ENCODE data around the gene MOB1B.

The MOB1B gene

DNA sequence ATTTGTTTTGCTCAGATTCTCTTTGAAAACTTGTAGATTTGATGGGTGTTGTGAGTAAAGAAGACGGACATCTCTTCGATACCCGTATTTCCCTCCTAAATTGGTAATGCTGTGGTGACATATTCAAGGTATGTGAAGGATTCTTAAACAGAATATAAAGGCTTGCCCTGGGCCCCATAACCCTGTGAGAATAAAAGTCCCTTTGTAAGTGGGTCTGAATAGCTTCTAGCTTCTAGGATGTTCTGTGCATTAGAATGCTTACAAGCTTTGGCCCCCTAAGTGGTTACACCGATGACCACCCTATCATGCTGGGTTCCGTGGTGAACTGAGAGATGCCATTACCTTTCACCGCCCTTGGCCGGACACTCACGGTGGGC is 574 bp upstream of the MOB1B start:
- peaks cover 15% of the 10 kb centered on the region; the same call in 1 of the 2 replicates for H3K79me2 ChIP-seq (ENCODE audit: insufficient read depth, low read length)
- no peaks in the 10 kb centered on the region for H3K9me2 ChIP-seq (replicated peaks; ENCODE audit: insufficient read depth, low read length)
- peak overlapping the region; percentile 69 for H3K4me2 ChIP-seq (ENCODE audit: low read depth, low read length, poor library complexity, severe bottlenecking)
- H3F3A ChIP-seq (ENCODE audit: insufficient read depth) = no peaks in the 10 kb centered on the region
- no peaks in the 10 kb centered on the region for H4K20me1 ChIP-seq (ENCODE audit: low read depth, low read length)
- peak overlapping the region; percentile 85 for H3K9ac ChIP-seq (ENCODE audit: low read length)
- H3K36me3 ChIP-seq (ENCODE audit: low read length) = no peaks in the 10 kb centered on the region
- TF ChIP-seq, protein P1, sequence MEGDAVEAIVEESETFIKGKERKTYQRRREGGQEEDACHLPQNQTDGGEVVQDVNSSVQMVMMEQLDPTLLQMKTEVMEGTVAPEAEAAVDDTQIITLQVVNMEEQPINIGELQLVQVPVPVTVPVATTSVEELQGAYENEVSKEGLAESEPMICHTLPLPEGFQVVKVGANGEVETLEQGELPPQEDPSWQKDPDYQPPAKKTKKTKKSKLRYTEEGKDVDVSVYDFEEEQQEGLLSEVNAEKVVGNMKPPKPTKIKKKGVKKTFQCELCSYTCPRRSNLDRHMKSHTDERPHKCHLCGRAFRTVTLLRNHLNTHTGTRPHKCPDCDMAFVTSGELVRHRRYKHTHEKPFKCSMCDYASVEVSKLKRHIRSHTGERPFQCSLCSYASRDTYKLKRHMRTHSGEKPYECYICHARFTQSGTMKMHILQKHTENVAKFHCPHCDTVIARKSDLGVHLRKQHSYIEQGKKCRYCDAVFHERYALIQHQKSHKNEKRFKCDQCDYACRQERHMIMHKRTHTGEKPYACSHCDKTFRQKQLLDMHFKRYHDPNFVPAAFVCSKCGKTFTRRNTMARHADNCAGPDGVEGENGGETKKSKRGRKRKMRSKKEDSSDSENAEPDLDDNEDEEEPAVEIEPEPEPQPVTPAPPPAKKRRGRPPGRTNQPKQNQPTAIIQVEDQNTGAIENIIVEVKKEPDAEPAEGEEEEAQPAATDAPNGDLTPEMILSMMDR (IDR thresholded peaks at IDR 0.05; ENCODE audit: insufficient read depth, low read length, poor library complexity, severe bottlenecking) = no peak
- TF ChIP-seq EZH2phosphoT487 (conservative IDR thresholded peaks at IDR 0.05; ENCODE audit: low read length) = no peak
- peak overlapping the region; percentile 98 for H2AFZ ChIP-seq (ENCODE audit: low read depth, low read length, severe bottlenecking)
- no peaks in the 10 kb centered on the region for H3K9me3 ChIP-seq (ENCODE audit: insufficient read depth, low read length)
- no peak overlapping the region for H3K27ac ChIP-seq (ENCODE audit: low read depth, low read length)
- no peaks in the 10 kb centered on the region for H3K27me3 ChIP-seq (ENCODE audit: low read length)
- peak overlapping the region; percentile 84 for H3K4me3 ChIP-seq (ENCODE audit: insufficient read depth, low read length, poor library complexity, severe bottlenecking)

DNA sequence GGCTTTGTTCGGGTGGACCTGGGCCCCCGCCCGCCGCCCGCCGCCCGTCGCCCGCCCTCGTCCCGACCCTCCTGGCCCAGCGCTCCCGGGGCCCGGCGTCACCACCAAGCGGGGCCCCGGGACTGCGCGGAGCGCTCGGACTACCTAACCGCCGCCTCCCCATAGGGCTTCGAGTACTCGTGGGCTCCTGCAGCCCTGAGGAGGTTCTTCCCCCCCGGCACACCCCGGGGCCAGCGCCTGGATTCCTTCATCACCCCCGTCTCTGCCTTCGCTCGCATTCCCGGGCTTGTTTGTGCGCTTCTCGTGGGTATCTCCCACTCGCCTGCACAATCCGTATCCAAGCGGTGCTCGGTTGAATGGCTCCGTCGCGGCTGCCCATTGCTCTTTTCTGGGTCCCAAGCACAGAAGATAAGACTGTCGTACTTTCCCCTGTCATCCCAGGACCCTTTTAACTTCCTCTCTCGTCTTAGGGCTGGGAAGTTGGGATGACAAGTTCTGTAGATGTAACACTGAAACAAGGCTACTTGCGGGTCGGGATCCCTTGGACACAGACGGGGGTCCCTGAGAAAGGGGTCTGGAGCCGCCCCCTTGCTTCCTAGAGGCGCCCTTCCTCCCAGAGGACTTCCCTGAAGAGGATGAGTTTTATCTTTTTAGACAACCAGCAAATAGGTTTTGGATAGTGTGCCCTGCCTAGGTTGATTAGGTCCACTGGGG is 565 bp downstream of the MOB1B start:
- H3K4me3 ChIP-seq (ENCODE audit: insufficient read depth, low read length, poor library complexity, severe bottlenecking) = peak overlapping the region; percentile 84
- H3K9ac ChIP-seq (ENCODE audit: low read length) = peak overlapping the region; percentile 85
- H2AFZ ChIP-seq (ENCODE audit: low read depth, low read length, severe bottlenecking) = no peak overlapping the region
- H3F3A ChIP-seq (ENCODE audit: insufficient read depth) = no peaks in the 10 kb centered on the region
- H3K9me3 ChIP-seq (ENCODE audit: insufficient read depth, low read length) = no peaks in the 10 kb centered on the region
- H3K27me3 ChIP-seq (ENCODE audit: low read length) = no peaks in the 10 kb centered on the region
- no peaks in the 10 kb centered on the region for H3K36me3 ChIP-seq (ENCODE audit: low read length)
- peak overlapping the region; percentile 36; the same call in 1 of the 2 replicates for H3K27ac ChIP-seq (ENCODE audit: low read depth, low read length)
- H4K20me1 ChIP-seq (ENCODE audit: low read depth, low read length) = no peaks in the 10 kb centered on the region
- TF ChIP-seq, protein P1 (IDR thresholded peaks at IDR 0.05; ENCODE audit: insufficient read depth, low read length, poor library complexity, severe bottlenecking) = no peak
- TF ChIP-seq EZH2phosphoT487 (conservative IDR thresholded peaks at IDR 0.05; ENCODE audit: low read length) = no peak
- H3K9me2 ChIP-seq (replicated peaks; ENCODE audit: insufficient read depth, low read length) = no peaks in the 10 kb centered on the region
- peak overlapping the region; percentile 69 for H3K4me2 ChIP-seq (ENCODE audit: low read depth, low read length, poor library complexity, severe bottlenecking)
- H3K79me2 ChIP-seq (ENCODE audit: insufficient read depth, low read length) = peaks cover 15% of the 10 kb centered on the region; the same call in 1 of the 2 replicates

DNA sequence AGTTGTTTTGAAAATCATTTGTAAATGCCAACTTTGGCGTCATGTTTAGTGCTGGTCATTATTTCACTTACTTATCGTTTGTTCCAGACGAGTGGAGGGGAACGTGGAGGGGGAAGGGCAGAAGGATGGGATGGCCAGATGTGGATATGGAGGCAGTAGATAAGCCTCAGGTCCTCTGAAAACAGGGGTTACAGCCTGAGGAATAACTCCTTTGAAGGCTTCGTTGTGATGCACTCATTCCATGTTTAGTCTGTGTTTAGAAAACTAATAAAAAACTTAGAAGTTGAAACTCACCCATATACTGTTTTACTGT is 1.1 kb downstream of the MOB1B start:
- Histone ChIP-seq H3K27me3 (ENCODE audit: low read length) (no peaks in the 10 kb centered on the region), H4K20me1 (ENCODE audit: low read depth, low read length) (no peaks in the 10 kb centered on the region), H3F3A (ENCODE audit: insufficient read depth) (no peaks in the 10 kb centered on the region), H3K9me2 (replicated peaks; ENCODE audit: insufficient read depth, low read length) (no peaks in the 10 kb centered on the region), H2AFZ (ENCODE audit: low read depth, low read length, severe bottlenecking) (no peak overlapping the region), H3K4me3 (ENCODE audit: insufficient read depth, low read length, poor library complexity, severe bottlenecking) (peak overlapping the region; percentile 84), H3K9ac (ENCODE audit: low read length) (peak overlapping the region; percentile 85), H3K27ac (ENCODE audit: low read depth, low read length) (no peak overlapping the region), H3K36me3 (ENCODE audit: low read length) (no peaks in the 10 kb centered on the region), H3K9me3 (ENCODE audit: insufficient read depth, low read length) (no peaks in the 10 kb centered on the region), H3K79me2 (ENCODE audit: insufficient read depth, low read length) (peaks cover 15% of the 10 kb centered on the region; the same call in 1 of the 2 replicates), H3K4me2 (ENCODE audit: low read depth, low read length, poor library complexity, severe bottlenecking) (peak overlapping the region; percentile 69)
- TF ChIP-seq EZH2phosphoT487 (conservative IDR thresholded peaks at IDR 0.05; ENCODE audit: low read length) = no peak
- TF ChIP-seq, protein P1 (IDR thresholded peaks at IDR 0.05; ENCODE audit: insufficient read depth, low read length, poor library complexity, severe bottlenecking) = no peak

Data from SU-DHL-6 (cell line).